ENCODE results near the gene BAK1.

- TF ChIP-seq CTCF (IDR thresholded peaks at IDR 0.05) (no peak), POLR2A (IDR thresholded peaks at IDR 0.05) (no peak)
These were observed 29.5 kb upstream of the BAK1 start for GRCh38 chr6:33609528-33609927.
